Measurements from ENCODE around the gene COL6A3.

DNA sequence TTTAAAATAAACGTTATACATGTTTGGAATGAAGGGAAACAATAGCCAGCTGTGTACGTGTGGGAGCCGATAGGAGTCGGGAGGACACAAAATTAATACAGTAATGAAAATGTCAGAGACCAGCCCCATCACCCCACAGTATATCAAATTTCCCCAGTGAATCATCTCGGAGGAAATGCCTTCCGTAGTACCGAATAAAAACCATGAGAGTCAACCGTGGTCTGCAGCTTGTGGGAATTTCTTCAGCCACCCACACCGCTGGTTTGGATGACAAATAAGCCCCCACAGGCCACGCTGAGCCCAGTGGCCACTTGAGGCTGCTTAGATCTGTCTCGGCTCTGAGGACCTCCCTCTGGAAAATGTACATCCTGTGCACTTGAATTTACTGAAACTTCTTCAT lies 133.7 kb downstream of the COL6A3 start:
- no peak for TF ChIP-seq SUZ12 (IDR thresholded peaks at IDR 0.05; ENCODE audit: extremely low read depth, insufficient read depth, insufficient read length)
- TF ChIP-seq ZNF274 (IDR thresholded peaks at IDR 0.05; ENCODE audit: low read depth, low read length): no peak
- no peak for TF ChIP-seq YY1 (IDR thresholded peaks at IDR 0.05; ENCODE audit: insufficient read depth, insufficient read length)
